Stomach smooth muscle (tissue), 2 donors: ENCODE data around the gene AK3.

ENCODE experiments used
- H3K27ac ChIP-seq: one replicate; pipeline ENCODE4 v1.7.0; 2013; ENCODE audit warnings: mild to moderate bottlenecking, low read length, inconsistent platforms
- H3K27me3 ChIP-seq, 2 donors: one replicate each; pipeline ENCODE4 v1.7.0; 2013; ENCODE audit warnings: low read length in 2 of 2; ENCODE audit not compliant: insufficient read depth in 2 of 2, control insufficient read depth in 1 of 2
- H3K36me3 ChIP-seq, 2 donors: one replicate each; pipeline ENCODE4 v1.7.0; 2013; ENCODE audit warnings: low read length in 2 of 2; ENCODE audit not compliant: control insufficient read depth in 2 of 2, insufficient read depth in 2 of 2
- H3K4me1 ChIP-seq: one replicate; pipeline ENCODE4 v1.7.0; 2013; ENCODE audit warnings: low read length; ENCODE audit not compliant: control insufficient read depth, insufficient read depth
- H3K4me3 ChIP-seq, 2 donors: one replicate each; pipeline ENCODE4 v1.7.0; 2013; ENCODE audit warnings: low read length in 2 of 2
- H3K9ac ChIP-seq, 2 donors: one replicate each; pipeline ENCODE4 v1.7.0; 2013; ENCODE audit warnings: low read length in 2 of 2, mild to moderate bottlenecking in 1 of 2
- H3K9me3 ChIP-seq, 2 donors: one replicate each; pipeline ENCODE4 v1.7.0; 2013; ENCODE audit warnings: low read length in 2 of 2; ENCODE audit not compliant: control insufficient read depth in 2 of 2
- donor health status: healthy.
- donor health status: Pancreatic carcinoma.

The AK3 gene

DNA sequence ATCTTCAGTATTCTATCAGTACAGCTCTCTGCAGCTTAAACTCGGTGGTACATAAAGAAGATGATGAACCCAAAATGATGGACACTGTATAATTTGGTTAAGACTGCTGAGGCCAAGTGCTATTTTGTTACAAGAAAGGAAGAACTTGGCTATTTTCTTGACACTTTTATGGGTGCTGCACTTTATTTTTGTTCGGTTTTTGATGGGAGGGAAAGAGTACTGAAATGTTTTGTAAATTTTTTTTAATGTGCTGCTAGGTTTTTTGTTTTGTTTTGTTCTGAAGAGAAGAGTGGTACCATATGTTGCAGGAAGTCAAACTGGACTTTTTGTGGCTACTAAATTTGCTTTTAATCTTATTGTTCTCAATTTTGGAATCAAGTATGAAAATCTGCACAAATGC lies 35.0 kb downstream of the AK3 start:
- Histone ChIP-seq H3K27ac (no peak overlapping the region), H3K36me3 (peaks cover 9 to 27% of the 10 kb centered on the region in 2 donors), H3K4me3 (no peak overlapping the region), H3K9me3 (no peaks in the 10 kb centered on the region), H3K27me3 (no peaks in the 10 kb centered on the region), H3K9ac (no peak overlapping the region), H3K4me1 (no peaks in the 10 kb centered on the region)

DNA sequence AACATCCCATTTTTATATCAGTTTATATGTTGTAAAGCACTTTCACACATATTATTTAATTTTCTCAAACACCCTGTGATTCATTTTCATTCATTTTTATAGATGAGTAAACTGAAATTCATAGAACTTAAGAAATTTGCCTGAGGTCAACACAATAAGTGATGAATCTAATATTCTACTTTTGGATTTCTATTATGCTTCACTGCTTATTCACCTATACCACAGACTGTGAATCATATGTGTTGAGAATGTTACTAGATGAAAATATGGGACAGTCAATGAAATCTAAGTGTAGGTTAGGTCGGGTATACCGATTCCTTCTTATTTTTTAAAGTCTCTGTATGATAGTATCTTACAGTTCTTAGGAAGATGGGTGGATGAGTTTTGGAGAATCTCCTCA lies 36.9 kb downstream of the AK3 start:
- H3K27ac ChIP-seq = no peak overlapping the region
- H3K27me3 ChIP-seq = no peaks in the 10 kb centered on the region
- no peaks in the 10 kb centered on the region for H3K9me3 ChIP-seq
- H3K4me1 ChIP-seq = no peaks in the 10 kb centered on the region
- H3K4me3 ChIP-seq = no peak overlapping the region
- H3K9ac ChIP-seq = no peak overlapping the region
- peaks cover 14 to 27% of the 10 kb centered on the region in 2 donors for H3K36me3 ChIP-seq

DNA sequence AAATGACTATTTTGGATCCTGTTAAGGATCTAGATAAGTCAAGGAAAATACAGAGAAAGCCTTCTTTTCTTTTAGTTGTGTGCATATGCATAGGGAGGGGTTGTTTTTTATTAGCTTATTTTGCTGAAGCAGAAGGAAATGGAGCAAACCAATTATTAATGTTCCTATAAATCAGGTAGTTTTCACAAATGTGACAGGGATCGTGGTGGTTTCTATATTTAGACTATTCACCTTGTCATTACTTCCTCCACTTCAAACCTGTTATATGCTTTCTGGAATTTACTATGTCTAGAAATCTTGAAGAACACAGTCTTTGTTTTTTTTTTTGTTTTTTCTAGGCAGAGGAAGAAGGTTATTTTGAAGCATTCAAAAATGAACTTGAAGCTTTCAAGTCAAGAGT lies 39.5 kb downstream of the AK3 start:
- Histone ChIP-seq H3K9me3 (no peaks in the 10 kb centered on the region), H3K4me1 (no peaks in the 10 kb centered on the region), H3K9ac (no peak overlapping the region), H3K36me3 (peaks cover 14 to 35% of the 10 kb centered on the region in 2 donors), H3K27me3 (no peaks in the 10 kb centered on the region), H3K4me3 (no peak overlapping the region), H3K27ac (no peak overlapping the region)

DNA sequence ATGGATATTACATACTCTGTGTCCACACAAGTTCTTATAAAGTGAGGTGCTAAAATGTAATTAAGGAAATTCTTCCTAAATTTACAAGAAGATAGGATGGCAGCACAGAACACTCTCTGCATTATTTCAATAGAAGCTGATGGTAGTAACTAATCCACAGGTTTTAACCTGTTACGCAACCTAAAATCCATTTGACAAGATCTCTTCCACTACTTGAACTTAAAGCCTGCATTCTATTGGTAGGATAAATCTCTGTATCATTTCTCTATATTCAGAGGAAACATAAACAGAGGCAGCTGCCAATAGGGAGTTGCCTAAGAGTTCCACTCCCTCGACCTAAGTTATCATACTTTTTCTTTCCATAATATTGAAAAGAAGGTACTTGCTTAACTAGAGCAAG lies 40.1 kb downstream of the AK3 start:
- Histone ChIP-seq H3K27ac (no peak overlapping the region), H3K4me1 (no peaks in the 10 kb centered on the region), H3K9ac (no peak overlapping the region), H3K4me3 (no peak overlapping the region), H3K36me3 (peaks cover 14 to 33% of the 10 kb centered on the region in 2 donors), H3K27me3 (no peaks in the 10 kb centered on the region), H3K9me3 (no peaks in the 10 kb centered on the region)

DNA sequence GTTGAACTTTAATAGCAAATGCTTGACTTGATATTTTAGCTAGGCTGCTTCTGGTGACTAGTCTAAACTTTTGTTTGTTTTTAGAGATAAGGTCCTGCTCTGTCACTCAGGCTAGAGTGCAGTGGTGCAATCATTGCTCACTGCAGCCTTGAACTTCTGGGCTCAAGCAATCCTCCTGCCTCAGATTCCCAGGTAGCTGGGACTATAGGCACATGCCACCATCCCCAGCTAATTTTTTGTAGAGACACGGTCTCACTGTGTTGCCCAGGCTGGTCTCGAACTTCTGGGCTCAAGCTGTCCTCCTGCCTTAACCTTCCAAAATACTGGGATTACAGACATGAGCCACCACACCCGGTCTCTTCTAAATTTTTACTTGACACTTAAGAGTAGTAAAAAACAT lies 40.9 kb downstream of the AK3 start:
- Histone ChIP-seq H3K4me3 (no peak overlapping the region), H3K9ac (no peak overlapping the region), H3K36me3 (peaks cover 14 to 27% of the 10 kb centered on the region in 2 donors), H3K4me1 (no peaks in the 10 kb centered on the region), H3K27me3 (no peaks in the 10 kb centered on the region), H3K27ac (no peak overlapping the region), H3K9me3 (no peaks in the 10 kb centered on the region)

DNA sequence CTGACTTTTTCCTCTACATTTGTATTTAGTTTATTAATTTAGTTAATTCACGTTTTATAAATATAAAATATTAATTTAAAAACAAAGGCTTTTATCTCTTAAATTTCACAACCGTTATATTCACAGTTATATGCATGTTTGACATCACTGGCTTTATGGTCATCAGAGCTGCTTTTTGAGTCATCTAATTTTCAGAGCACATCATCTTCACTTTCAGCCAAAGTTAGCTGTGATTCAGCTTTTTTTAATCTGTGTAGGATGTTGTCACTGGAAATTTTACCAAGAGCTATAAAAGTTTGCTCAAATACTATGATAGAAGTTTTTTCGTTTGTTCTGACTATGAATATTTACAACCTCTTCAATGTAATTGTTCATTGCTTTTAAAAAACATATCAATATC lies 49.2 kb downstream of the AK3 start:
- Histone ChIP-seq H3K9ac (no peak overlapping the region), H3K4me3 (no peak overlapping the region), H3K9me3 (no peaks in the 10 kb centered on the region), H3K36me3 (peaks cover 7 to 16% of the 10 kb centered on the region in 2 donors), H3K27ac (no peak overlapping the region), H3K4me1 (no peaks in the 10 kb centered on the region), H3K27me3 (no peaks in the 10 kb centered on the region)

DNA sequence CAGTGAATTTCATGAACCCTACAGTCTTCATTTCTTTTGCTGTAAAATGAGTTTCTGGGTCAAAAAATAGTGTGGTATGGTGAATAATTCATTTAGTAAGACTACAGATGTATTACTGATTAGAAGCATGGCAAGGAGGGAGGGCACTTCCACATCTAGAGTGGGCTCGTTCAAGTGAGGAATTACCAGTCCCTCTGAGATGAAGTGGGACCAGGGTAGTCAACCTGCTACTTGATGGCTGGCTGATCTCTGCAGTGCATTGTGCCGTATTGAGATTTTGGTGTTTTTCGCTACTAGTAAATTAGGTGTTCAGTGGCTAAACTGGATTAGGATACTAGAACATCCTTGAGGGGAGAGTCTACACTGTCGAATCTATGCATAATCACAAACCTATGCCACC lies 50.9 kb downstream of the AK3 start:
- H3K27me3 ChIP-seq = no peaks in the 10 kb centered on the region
- no peak overlapping the region for H3K27ac ChIP-seq
- peaks cover 12 to 18% of the 10 kb centered on the region in 2 donors for H3K36me3 ChIP-seq
- H3K9ac ChIP-seq = no peak overlapping the region
- H3K4me3 ChIP-seq = no peak overlapping the region
- H3K9me3 ChIP-seq = no peaks in the 10 kb centered on the region
- H3K4me1 ChIP-seq = no peaks in the 10 kb centered on the region

DNA sequence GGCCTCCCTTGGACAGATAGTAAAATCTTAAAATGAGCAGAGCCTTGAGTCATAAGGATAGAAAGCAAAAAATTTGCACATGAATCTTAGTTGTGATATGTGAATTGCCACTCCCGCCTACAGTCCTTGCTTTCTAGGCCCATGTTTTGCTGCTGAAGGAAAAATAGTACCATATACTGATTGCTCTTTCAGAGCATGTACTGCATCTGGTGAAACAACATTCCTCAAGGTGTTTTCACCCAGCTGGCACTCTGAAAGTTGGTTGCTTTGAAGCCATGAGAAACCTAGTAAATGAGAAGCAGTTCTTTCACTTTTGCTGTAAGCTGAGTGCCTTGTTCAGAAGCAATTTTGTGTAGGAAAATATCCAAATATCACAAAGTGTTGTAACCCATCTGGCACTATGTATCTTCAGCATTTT lies 51.3 kb downstream of the AK3 start:
- H3K4me3 ChIP-seq = no peak overlapping the region
- no peaks in the 10 kb centered on the region for H3K9me3 ChIP-seq
- H3K9ac ChIP-seq = no peak overlapping the region
- H3K36me3 ChIP-seq = peaks cover 12 to 22% of the 10 kb centered on the region in 2 donors
- no peak overlapping the region for H3K27ac ChIP-seq
- H3K27me3 ChIP-seq = no peaks in the 10 kb centered on the region
- no peaks in the 10 kb centered on the region for H3K4me1 ChIP-seq

DNA sequence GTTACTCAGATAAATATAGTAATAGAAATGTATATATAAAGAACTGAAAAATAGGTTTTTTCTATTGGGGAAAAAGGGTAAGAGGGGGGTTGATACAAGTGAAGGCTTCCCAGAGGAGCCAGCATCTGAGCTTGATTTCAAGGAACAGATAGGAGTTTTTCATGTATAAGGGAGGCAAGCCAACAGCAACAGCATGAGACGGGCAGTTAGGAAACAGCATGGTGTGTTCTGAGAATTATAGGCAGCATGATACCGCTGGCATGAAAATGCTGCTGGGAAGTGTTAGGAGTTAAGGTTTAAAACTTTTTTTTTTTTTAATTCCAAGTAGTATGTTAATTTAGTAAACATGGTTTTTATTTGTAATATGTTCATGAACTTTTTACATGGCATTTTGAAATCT lies 52.0 kb downstream of the AK3 start:
- Histone ChIP-seq H3K4me3 (no peak overlapping the region), H3K9ac (no peak overlapping the region), H3K4me1 (no peaks in the 10 kb centered on the region), H3K36me3 (peaks cover 12 to 22% of the 10 kb centered on the region in 2 donors), H3K27ac (no peak overlapping the region), H3K27me3 (no peaks in the 10 kb centered on the region), H3K9me3 (no peaks in the 10 kb centered on the region)

DNA sequence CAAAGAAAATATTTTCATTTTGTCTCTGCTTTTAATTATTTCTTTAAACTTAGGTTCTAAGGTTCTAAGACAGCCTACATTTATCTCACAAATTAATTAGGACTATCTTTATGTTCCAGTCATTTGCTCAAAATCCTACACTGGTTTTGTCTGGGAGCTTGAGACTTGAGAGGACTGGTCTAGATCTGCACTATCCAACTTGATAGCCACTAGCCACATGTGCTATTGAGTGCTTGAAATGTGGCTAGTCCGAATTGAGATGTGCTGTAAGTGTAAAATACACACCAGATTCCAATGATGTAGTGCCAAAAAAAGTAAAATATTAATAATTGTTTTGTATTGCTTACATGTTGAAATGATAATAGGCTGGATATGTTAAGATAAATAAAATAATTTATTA lies 54.4 kb downstream of the AK3 start:
- no peak overlapping the region for H3K9ac ChIP-seq
- H3K4me3 ChIP-seq = no peak overlapping the region
- H3K27ac ChIP-seq = no peak overlapping the region
- no peaks in the 10 kb centered on the region for H3K9me3 ChIP-seq
- H3K36me3 ChIP-seq = peaks cover 12 to 19% of the 10 kb centered on the region in 2 donors
- no peaks in the 10 kb centered on the region for H3K27me3 ChIP-seq
- no peaks in the 10 kb centered on the region for H3K4me1 ChIP-seq

DNA sequence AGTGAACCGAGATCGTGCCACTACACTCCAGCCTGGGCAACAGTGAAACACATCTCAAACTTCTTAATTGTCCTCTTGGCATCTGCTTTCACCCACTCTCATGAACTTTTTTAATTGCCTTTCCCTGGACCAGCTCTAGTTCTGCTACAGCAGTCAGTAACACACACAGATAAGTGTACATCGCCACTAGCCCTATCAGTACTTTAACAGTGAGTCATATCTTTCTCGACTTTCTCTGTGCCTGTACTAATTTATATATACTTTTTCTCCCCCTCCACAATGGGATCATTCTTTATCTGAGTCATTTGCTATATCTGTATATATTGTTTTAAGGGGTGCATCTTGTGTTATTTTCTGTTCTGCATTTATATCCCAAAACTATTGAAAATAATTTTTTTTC lies 54.9 kb downstream of the AK3 start:
- H3K36me3 ChIP-seq = peaks cover 12 to 16% of the 10 kb centered on the region in 2 donors
- no peak overlapping the region for H3K9ac ChIP-seq
- H3K27me3 ChIP-seq = no peaks in the 10 kb centered on the region
- no peaks in the 10 kb centered on the region for H3K9me3 ChIP-seq
- no peak overlapping the region for H3K4me3 ChIP-seq
- no peak overlapping the region for H3K27ac ChIP-seq
- H3K4me1 ChIP-seq = peaks cover 3% of the 10 kb centered on the region
